IMR-90 (cell line): Measurements from ENCODE around the gene SLIT3. TPM values are rescaled to one million over a fixed set of nuclear protein-coding genes. Genes with fewer than 3 reads are reported as not detected.

ENCODE experiments used
- ATAC-seq: fragments of 200-7000 bp; cut with Tn5 transposase; 2 replicates; pipeline ENCODE4 v1.9.1; 2020; ENCODE audit warnings: low read depth, mild to moderate bottlenecking, moderate library complexity
- BruUV-seq: library from RNA; stranded (reverse); fragments of 400-500 nt; replicated peaks from 2 replicates; lab custom pipeline; 2021; lab: Mats Ljungman, UMichigan
- CTCF ChIA-PET: fragments of 300-600 bp; formaldehyde crosslinking; extraction: SDS; loops from one replicate; lab custom pipeline; 2021; ENCODE audit warnings: antibody characterized with exemption; lab: Yijun Ruan, JAX
- POLR2A ChIA-PET: fragments of 300-600 bp; sonication (Branson Sonifier 250); formaldehyde crosslinking; loops from one replicate; lab custom pipeline; 2022; ENCODE audit warnings: antibody characterized with exemption; ENCODE audit not compliant: unreplicated experiment; lab: Charles Lee
- DNase-seq: peaks from one replicate; pipeline ENCODE4 v3.0.0; 2013
- H2AFZ ChIP-seq: replicated peaks from 2 replicates; pipeline ENCODE3; 2013; ENCODE audit warnings: low read length, mild to moderate bottlenecking; ENCODE audit not compliant: poor library complexity
- H2AK5ac ChIP-seq: 2 replicates; pipeline ENCODE4 v1.6.1; 2013; ENCODE audit warnings: low read depth, low read length, inconsistent platforms
- H2AK9ac ChIP-seq: replicated peaks from 2 replicates; pipeline ENCODE3; 2013; ENCODE audit warnings: mild to moderate bottlenecking, low read depth, low read length, moderate library complexity; ENCODE audit not compliant: poor library complexity
- H2BK120ac ChIP-seq: 2 replicates; pipeline ENCODE4 v1.6.1; 2013; ENCODE audit warnings: low read depth, low read length, inconsistent platforms
- H2BK15ac ChIP-seq: 3 replicates; pipeline ENCODE4 v1.6.1; 2013; ENCODE audit warnings: low read depth, low read length, inconsistent platforms
- H2BK20ac ChIP-seq: 2 replicates; pipeline ENCODE4 v1.6.1; 2013; ENCODE audit warnings: low read depth, mild to moderate bottlenecking, inconsistent platforms, low read length, moderate library complexity
- H2BK5ac ChIP-seq: 2 replicates; pipeline ENCODE4 v1.6.1; 2013; ENCODE audit warnings: mild to moderate bottlenecking, low read depth, low read length, inconsistent platforms; ENCODE audit not compliant: poor library complexity, severe bottlenecking
- H3K14ac ChIP-seq: replicated peaks from 2 replicates; pipeline ENCODE4 v1.6.1; 2013; ENCODE audit warnings: low read depth, low read length, inconsistent platforms
- H3K18ac ChIP-seq: 2 replicates; pipeline ENCODE4 v1.6.1; 2013; ENCODE audit warnings: low read depth, low read length, control low read depth
- H3K23ac ChIP-seq: 2 replicates; pipeline ENCODE4 v1.6.1; 2013; ENCODE audit warnings: low read depth, low read length, inconsistent platforms
- H3K27ac ChIP-seq: 2 replicates; pipeline ENCODE4 v1.5.1; 2013; ENCODE audit warnings: mild to moderate bottlenecking, control low read depth, low read length; ENCODE audit not compliant: insufficient read depth
- H3K27me3 ChIP-seq: 2 replicates; pipeline ENCODE4 v1.6.1; 2013; ENCODE audit warnings: low read length; ENCODE audit not compliant: control insufficient read depth, insufficient read depth
- H3K36me3 ChIP-seq: 2 replicates; pipeline ENCODE4 v1.6.1; 2013; ENCODE audit warnings: low read length, mixed read lengths; ENCODE audit not compliant: control insufficient read depth, insufficient read depth
- H3K4ac ChIP-seq: 2 replicates; pipeline ENCODE4 v1.6.1; 2013; ENCODE audit warnings: low read depth, low read length, inconsistent platforms
- H3K4me1 ChIP-seq: 2 replicates; pipeline ENCODE4 v1.6.1; 2013; ENCODE audit warnings: low read length, mixed read lengths; ENCODE audit not compliant: control insufficient read depth, insufficient read depth
- H3K4me2 ChIP-seq: 2 replicates; pipeline ENCODE4 v1.6.1; 2013; ENCODE audit warnings: low read depth, mild to moderate bottlenecking, control low read depth, low read length, moderate library complexity
- H3K4me3 ChIP-seq: 2 replicates; pipeline ENCODE4 v1.5.1; 2013; ENCODE audit warnings: low read depth, mild to moderate bottlenecking, control low read depth, low read length, moderate library complexity; ENCODE audit not compliant: insufficient read depth
- H3K56ac ChIP-seq: 2 replicates; pipeline ENCODE4 v1.6.1; 2013; ENCODE audit warnings: low read length, inconsistent platforms; ENCODE audit not compliant: insufficient read depth; ENCODE audit errors: extremely low read depth
- H3K79me1 ChIP-seq, 2 experiments: 2 replicates each; pipeline ENCODE4 v1.6.1; 2013; ENCODE audit warnings: low read length in 2 of 2, inconsistent platforms in 1 of 2, low read depth in 1 of 2
- H3K9ac ChIP-seq: 2 replicates; pipeline ENCODE4 v1.6.1; 2013; ENCODE audit warnings: low read depth, low read length, control low read depth
- H3K9me1 ChIP-seq: 2 replicates; pipeline ENCODE4 v1.6.1; 2013; ENCODE audit warnings: low read length, inconsistent platforms; ENCODE audit not compliant: insufficient read depth
- H3K9me3 ChIP-seq: 2 replicates; pipeline ENCODE4 v1.6.1; 2013; ENCODE audit warnings: low read length; ENCODE audit not compliant: control insufficient read depth, insufficient read depth
- H4K20me1 ChIP-seq: 2 replicates; pipeline ENCODE4 v1.6.1; 2013; ENCODE audit warnings: low read length, inconsistent platforms; ENCODE audit not compliant: insufficient read depth
- H4K5ac ChIP-seq: 2 replicates; pipeline ENCODE4 v1.6.1; 2013; ENCODE audit warnings: mild to moderate bottlenecking, low read depth, low read length, control low read depth
- H4K8ac ChIP-seq, 2 experiments: 2 replicates each; pipeline ENCODE4 v1.6.1; 2013; ENCODE audit warnings: low read depth in 2 of 2, low read length in 2 of 2, control low read depth in 1 of 2, inconsistent platforms in 1 of 2
- H4K91ac ChIP-seq: 2 replicates; pipeline ENCODE4 v1.6.1; 2013; ENCODE audit warnings: low read depth, low read length, inconsistent platforms; ENCODE audit not compliant: insufficient read depth
- CEBPB ChIP-seq: IDR thresholded peaks from 2 replicates; pipeline ENCODE4 v1.6.1; 2012; ENCODE audit warnings: low read depth, low read length, improper control_type of control experiment
- CHD1 ChIP-seq: IDR thresholded peaks from 2 replicates; pipeline ENCODE4 v1.6.1; 2012; ENCODE audit warnings: low read depth, low read length, improper control_type of control experiment
- MAFK ChIP-seq: IDR thresholded peaks from 2 replicates; pipeline ENCODE4 v1.6.1; 2012; ENCODE audit warnings: low read depth, low read length, improper control_type of control experiment
- MAZ ChIP-seq: IDR thresholded peaks from 2 replicates; pipeline ENCODE4 v1.6.1; 2012; ENCODE audit warnings: low read depth, mild to moderate bottlenecking, low read length, improper control_type of control experiment, moderate library complexity, borderline replicate concordance
- POLR2A ChIP-seq: IDR thresholded peaks from 2 replicates; pipeline ENCODE4 v1.6.1; 2012; ENCODE audit warnings: mild to moderate bottlenecking, low read depth, low read length
- RFX5 ChIP-seq: IDR thresholded peaks from 2 replicates; pipeline ENCODE4 v1.8.0; 2012; ENCODE audit warnings: low read depth, mild to moderate bottlenecking, low read length, moderate library complexity
- SMC3 ChIP-seq: fragments of 150-350 bp; IDR thresholded peaks from 2 replicates; pipeline ENCODE4 v1.6.1; 2016; ENCODE audit warnings: low read depth, mild to moderate bottlenecking, antibody characterized with exemption, low read length, moderate library complexity
- WGBS, 2 experiments: methylation state at CpG; one replicate each; pipeline versions ENCODE4 v1.1.5 to v1.1.7; 2013; ENCODE audit warnings: missing lambda C conversion rate in 2 of 2; ENCODE audit not compliant: insufficient read length in 1 of 2; ENCODE audit errors: extremely low coverage in 2 of 2; 5-methylcytosine and 5-hydroxymethylcytosine counted together
- dilution Hi-C: fragments of 300-500 bp; cut with HindIII; formaldehyde crosslinking; loops from one replicate; pipeline ENCODE4 v1.14.3; 2018; ENCODE audit warnings: low sequenced_read_pairs; ENCODE audit not compliant: unreplicated experiment
- in situ Hi-C: fragments of 300-500 bp; cut with MboI; formaldehyde crosslinking; loops from 3 replicates; pipeline ENCODE4 v1.14.3; 2019; ENCODE audit warnings: low sequenced_read_pairs, inconsistent platforms, mixed read lengths
- intact Hi-C: fragments of 100-400 bp; cut with micrococcal nuclease; formaldehyde crosslinking; loops from 2 replicates; pipeline ENCODE4 v1.10.0; 2022
- polyA plus RNA-seq, 3 experiments: library from polyadenylated mRNA; depleted of rRNA; stranded (reverse); fragments of >200 nt; gene quantifications; 2 replicates each; pipeline ENCODE4 v1.2.3, GENCODE V29; 2012; ENCODE audit warnings: low replicate concordance in 1 of 3
- total RNA-seq: library from RNA; depleted of rRNA; stranded (reverse); fragments of >200 nt; gene quantifications from 2 replicates; pipeline ENCODE4 v1.2.3, GENCODE V29; 2012

The SLIT3 gene
- total and polyA plus RNA-seq, 2 of the 4 experiments (the other 2 are of a cell fraction) = 0.18 to 0.50 TPM

DNA sequence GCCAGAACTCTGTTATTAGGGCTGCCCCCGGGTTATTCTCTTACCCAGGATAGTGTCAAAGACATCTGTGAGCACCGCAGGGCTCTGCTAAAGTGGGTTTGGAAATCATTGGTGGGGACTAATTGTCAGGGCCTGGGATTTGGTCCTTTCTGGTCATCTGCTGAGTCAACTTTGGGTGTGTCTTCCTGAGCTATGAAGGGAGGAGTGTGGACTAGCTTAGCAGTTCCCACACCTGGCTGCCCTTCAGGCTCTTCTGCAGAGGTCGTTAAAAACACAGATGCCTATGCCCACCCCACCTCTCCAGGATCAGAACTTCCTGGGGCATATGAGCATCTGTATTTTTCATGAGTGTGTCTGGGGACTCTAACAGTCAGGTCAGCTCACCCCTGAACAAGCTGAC, 352.2 kb downstream of the SLIT3 start:
- Histone ChIP-seq H2BK120ac (no peak overlapping the region), H2BK20ac (no peak overlapping the region), H2AFZ (no peak overlapping the region), H3K27me3 (no peaks in the 10 kb centered on the region; the same call in 1 of the 2 replicates), H3K4me2 (no peak overlapping the region), H2BK15ac (no peak overlapping the region), H3K18ac (no peak overlapping the region), H4K5ac (no peak overlapping the region; the same call in 1 of the 2 replicates), H3K14ac (no peak overlapping the region), H3K36me3 (no peaks in the 10 kb centered on the region), H2AK5ac (no peak overlapping the region), H3K56ac (no peak overlapping the region), H2BK5ac (no peak overlapping the region), H3K9me1 (no peaks in the 10 kb centered on the region), H3K79me1 (no peaks in the 10 kb centered on the region), H4K8ac (no peak overlapping the region), H3K4ac (no peak overlapping the region), H3K4me1 (no peaks in the 10 kb centered on the region), H3K9me3 (no peaks in the 10 kb centered on the region), H3K9ac (no peak overlapping the region), H4K20me1 (no peaks in the 10 kb centered on the region), H3K23ac (no peak overlapping the region), H3K4me3 (no peak overlapping the region), H2AK9ac (no peak overlapping the region), H4K91ac (no peak overlapping the region), H3K27ac (no peak overlapping the region)
- CTCF ChIA-PET = no interaction called here
- TF ChIP-seq SMC3 = no peak
- TF ChIP-seq RFX5 = no peak
- TF ChIP-seq POLR2A = no peak
- TF ChIP-seq MAFK = no peak
- no peak for TF ChIP-seq MAZ
- TF ChIP-seq CHD1 = no peak
- TF ChIP-seq CEBPB = no peak
- ATAC-seq = no peak
- DNase-seq = no peak
- dilution Hi-C loops (no loop called here), in situ Hi-C loops (no loop called here), intact Hi-C loops (no loop called here)
- POLR2A ChIA-PET = no interaction called here
- WGBS, 2 experiments = 80% methylated on average over 2 of the region's 3 CpGs; no CpG with 5 or more reads in 1 of the 2 experiments
- no TSS peak for BruUV-seq
